PC-3 (cell line): ENCODE data around the gene ATF7IP2.
"Not testable (repeated sequence)": the region's sequence is repeated elsewhere in the genome, so short reads cannot be mapped to it uniquely, and the experiment has no call there.

Experiments used
- CTCF ChIP-seq: fragments of 300-600 bp; sonication (generic); conservative IDR thresholded peaks from 2 replicates; pipeline ENCODE4 v1.5.1; 2017; ENCODE audit warnings: antibody characterized with exemption, low read depth, mild to moderate bottlenecking, low read length
- EZH2 ChIP-seq: fragments of 300-600 bp; sonication (generic); IDR thresholded peaks from one replicate; pipeline ENCODE4 v1.6.1; 2017; ENCODE audit warnings: antibody characterized with exemption, mild to moderate bottlenecking, low read length; ENCODE audit not compliant: unreplicated experiment
- EZH2phosphoT487 ChIP-seq: fragments of 300-600 bp; sonication (generic); IDR thresholded peaks from 2 replicates; pipeline ENCODE4 v1.6.1; 2018; ENCODE audit warnings: mild to moderate bottlenecking, antibody characterized with exemption, low read length, borderline replicate concordance

DNA sequence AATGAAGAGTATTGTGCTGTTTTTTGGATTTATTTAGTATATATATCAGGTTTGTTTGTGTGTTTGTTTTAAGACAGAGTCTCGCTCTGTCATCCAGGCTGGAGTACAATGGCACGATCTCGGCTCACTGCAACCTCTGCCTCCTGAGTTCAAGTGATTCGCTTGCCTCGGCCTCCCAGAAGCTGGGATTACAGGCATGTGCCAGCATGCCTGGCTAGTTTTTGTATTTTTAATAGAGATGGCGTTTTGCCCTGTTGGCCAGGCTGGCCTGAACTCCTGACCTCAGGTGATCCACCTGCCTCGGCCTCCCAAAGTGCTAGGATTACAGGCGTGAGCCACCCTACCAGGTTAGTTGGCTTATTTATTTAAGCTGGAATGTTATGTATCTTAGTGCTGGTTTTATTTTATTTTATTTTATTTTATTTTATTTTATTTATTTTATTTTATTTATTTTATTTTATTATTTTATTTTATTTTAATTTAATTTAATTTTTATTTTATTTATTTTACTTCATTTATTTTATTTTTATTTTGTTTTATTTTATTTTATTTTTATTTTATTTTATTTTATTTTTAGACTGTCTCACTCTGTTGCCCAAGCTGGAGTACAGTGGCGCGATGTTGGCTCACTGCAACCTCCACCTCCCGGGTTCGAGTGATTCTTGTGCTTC lies 43.6 kb downstream of the ATF7IP2 start:
- TF ChIP-seq CTCF, EZH2phosphoT487, EZH2: not testable (repeated sequence)
